ENCODE data around the gene ROR2.

DNA sequence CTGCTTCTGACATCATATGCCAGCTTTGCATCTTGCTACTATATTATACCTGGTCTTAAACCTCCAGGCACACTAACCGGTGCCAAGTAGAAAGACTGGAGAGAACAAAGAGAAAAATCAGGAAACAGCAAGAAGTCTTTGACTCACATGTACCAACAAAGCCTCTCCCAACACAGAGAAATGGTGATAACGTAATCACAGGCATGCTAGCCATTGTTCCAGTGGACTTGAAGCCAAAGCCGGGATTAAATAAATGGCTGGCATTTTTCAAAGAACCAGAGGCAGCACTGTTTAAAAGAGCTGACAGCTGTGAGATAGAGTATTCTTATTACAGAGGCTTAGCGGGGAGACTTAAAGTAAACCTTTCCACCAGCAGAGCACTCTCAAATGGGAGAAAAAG lies 378.0 kb downstream of the ROR2 start:
- TF ChIP-seq CTCF (IDR thresholded peaks at IDR 0.05; ENCODE audit: extremely low read depth in 1 of 2, insufficient read depth in 1 of 2, low read depth in 1 of 2, low read length in 2 of 2) = no peak
- TF ChIP-seq EZH2 (IDR thresholded peaks at IDR 0.05; ENCODE audit: borderline replicate concordance, low read depth, low read length, severe bottlenecking) = no peak
- TF ChIP-seq, protein P1, sequence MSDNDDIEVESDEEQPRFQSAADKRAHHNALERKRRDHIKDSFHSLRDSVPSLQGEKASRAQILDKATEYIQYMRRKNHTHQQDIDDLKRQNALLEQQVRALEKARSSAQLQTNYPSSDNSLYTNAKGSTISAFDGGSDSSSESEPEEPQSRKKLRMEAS (IDR thresholded peaks at IDR 0.05; ENCODE audit: insufficient read depth, insufficient read length) = no peak
- TF ChIP-seq POLR2A (IDR thresholded peaks at IDR 0.05; ENCODE audit: low read depth, low read length) = no peak
- TF ChIP-seq POLR2AphosphoS5 (IDR thresholded peaks at IDR 0.05; ENCODE audit: insufficient read depth, low read depth, low read length) = no peak
- no peak for TF ChIP-seq MYC (IDR thresholded peaks at IDR 0.05; ENCODE audit: low read depth, low read length)

Data from endothelial cell of umbilical vein (primary cell).